ENCODE data around the gene GNG3.

DNA sequence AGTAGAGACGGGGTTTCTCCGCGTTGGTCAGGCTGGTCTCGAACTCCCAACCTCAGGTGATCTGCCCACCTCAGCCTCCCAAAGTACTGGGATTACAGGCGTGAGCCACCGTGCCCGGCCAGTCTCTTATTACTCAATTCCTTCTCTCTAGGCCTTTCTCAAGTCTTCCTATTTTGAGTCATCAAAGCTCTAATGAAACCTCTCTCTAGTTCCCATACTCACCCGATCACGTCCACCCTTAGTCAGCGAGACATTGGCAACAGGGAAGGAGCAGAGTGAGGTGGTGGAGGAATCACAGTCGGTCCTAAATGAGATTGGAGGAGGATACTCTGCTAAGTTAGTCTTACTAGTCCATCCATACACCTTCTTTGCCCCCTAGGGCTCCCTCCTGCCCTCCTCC, 5.2 kb upstream of the GNG3 start:
- TF ChIP-seq POLR2A (IDR thresholded peaks at IDR 0.05) (no peak), EP300 (IDR thresholded peaks at IDR 0.05) (no peak), POLR2AphosphoS5 (IDR thresholded peaks at IDR 0.05) (no peak)
- TF ChIP-seq, protein P1, sequence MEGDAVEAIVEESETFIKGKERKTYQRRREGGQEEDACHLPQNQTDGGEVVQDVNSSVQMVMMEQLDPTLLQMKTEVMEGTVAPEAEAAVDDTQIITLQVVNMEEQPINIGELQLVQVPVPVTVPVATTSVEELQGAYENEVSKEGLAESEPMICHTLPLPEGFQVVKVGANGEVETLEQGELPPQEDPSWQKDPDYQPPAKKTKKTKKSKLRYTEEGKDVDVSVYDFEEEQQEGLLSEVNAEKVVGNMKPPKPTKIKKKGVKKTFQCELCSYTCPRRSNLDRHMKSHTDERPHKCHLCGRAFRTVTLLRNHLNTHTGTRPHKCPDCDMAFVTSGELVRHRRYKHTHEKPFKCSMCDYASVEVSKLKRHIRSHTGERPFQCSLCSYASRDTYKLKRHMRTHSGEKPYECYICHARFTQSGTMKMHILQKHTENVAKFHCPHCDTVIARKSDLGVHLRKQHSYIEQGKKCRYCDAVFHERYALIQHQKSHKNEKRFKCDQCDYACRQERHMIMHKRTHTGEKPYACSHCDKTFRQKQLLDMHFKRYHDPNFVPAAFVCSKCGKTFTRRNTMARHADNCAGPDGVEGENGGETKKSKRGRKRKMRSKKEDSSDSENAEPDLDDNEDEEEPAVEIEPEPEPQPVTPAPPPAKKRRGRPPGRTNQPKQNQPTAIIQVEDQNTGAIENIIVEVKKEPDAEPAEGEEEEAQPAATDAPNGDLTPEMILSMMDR (IDR thresholded peaks at IDR 0.05) = no peak

Measured in suprapubic skin (tissue), 4 donors.